ENCODE data around the gene SLITRK3.
"Not testable (repeated sequence)": the region's sequence is repeated elsewhere in the genome, so short reads cannot be mapped to it uniquely, and the experiment has no call there.

Gene SLITRK3

GRCh38 chr3:165144271-165144670, 51.9 kb downstream of the SLITRK3 start:
- Histone ChIP-seq H3K27ac (no peak overlapping the region), H3K36me3 (ENCODE audit: insufficient read depth, low read length) (no peaks in the 10 kb centered on the region)

GRCh38 chr3:165139918-165140317, 56.3 kb downstream of the SLITRK3 start:
- H3K36me3 ChIP-seq (ENCODE audit: insufficient read depth, low read length); H3K4me3 ChIP-seq; H3K27ac ChIP-seq; H3K9me3 ChIP-seq (ENCODE audit: low read depth, low read length); H3K9ac ChIP-seq (ENCODE audit: insufficient read length); DNase-seq (ENCODE audit: low read depth, low spot score): not testable (repeated sequence)

More at GRCh38 chr3:165144271-165144670, 51.9 kb downstream of the SLITRK3 start:
- no peak for DNase-seq (ENCODE audit: low read depth, low spot score)
- TF ChIP-seq EZH2 (IDR thresholded peaks at IDR 0.05) (no peak), FOXP2 (optimal IDR thresholded peaks at IDR 0.05; ENCODE audit: control extremely low read depth, extremely low read length, insufficient read depth) (no peak), POLR2AphosphoS5 (IDR thresholded peaks at IDR 0.05; ENCODE audit: borderline replicate concordance, low read depth, low read length) (no peak)
- Histone ChIP-seq H3K9ac (ENCODE audit: insufficient read length) (no peak overlapping the region), H3K4me3 (no peak overlapping the region), H3K9me3 (ENCODE audit: low read depth, low read length) (no peaks in the 10 kb centered on the region)

Measured in SK-N-MC (cell line).